Activated CD8-positive, alpha-beta memory T cell treated with anti-CD3 and anti-CD28 coated beads, Interleukin-2, amount 10 ng/mL, durations not matched to agents 7 days and 5 days (primary cell): ENCODE measurements around the gene STAC3. TPM values are rescaled to one million over a fixed set of nuclear protein-coding genes. Genes with fewer than 3 reads are reported as not detected.
"Not testable (repeated sequence)": the region's sequence is repeated elsewhere in the genome, so short reads cannot be mapped to it uniquely, and the experiment has no call there.

Source experiments
- ATAC-seq: fragments of 150-1000 bp; cut with Tn5 transposase; one replicate; pipeline ENCODE4 v1.10.0; 2021; ENCODE audit warnings: moderate library complexity
- CTCF ChIA-PET: fragments of 350-600 bp; sonication (Branson Sonifier 250); formaldehyde crosslinking; loops from one replicate; lab custom pipeline; 2021; ENCODE audit warnings: antibody characterized with exemption; lab: Charles Lee
- DNase-seq: peaks from one replicate; pipeline ENCODE4 v3.0.0-alpha.2; 2020
- H3K27ac Mint-ChIP-seq: one replicate; pipeline ENCODE4 v1.8.0; 2021; ENCODE audit warnings: mild to moderate bottlenecking, mixed read lengths
- H3K27me3 Mint-ChIP-seq: one replicate; pipeline ENCODE4 v1.8.0; 2021; ENCODE audit warnings: mixed read lengths
- H3K36me3 Mint-ChIP-seq: one replicate; pipeline ENCODE4 v1.8.0; 2021; ENCODE audit warnings: mild to moderate bottlenecking, mixed read lengths
- H3K4me1 Mint-ChIP-seq: one replicate; pipeline ENCODE4 v1.8.0; 2021; ENCODE audit warnings: mixed read lengths
- H3K4me3 Mint-ChIP-seq: one replicate; pipeline ENCODE4 v1.8.0; 2021; ENCODE audit warnings: mild to moderate bottlenecking, moderate library complexity, mixed read lengths
- H3K9me3 Mint-ChIP-seq: one replicate; pipeline ENCODE4 v1.8.0; 2022; ENCODE audit warnings: low read depth, mixed read lengths
- total RNA-seq, 2 experiments: library from RNA; stranded (reverse); gene quantifications; one replicate each; pipeline ENCODE4 v1.2.3, GENCODE V29; 2021

Gene STAC3
- total RNA-seq, result 10 to 100 TPM in 1 of 2 experiments, 1 to 10 TPM in 1; 5.4 to 10.0 TPM

DNA sequence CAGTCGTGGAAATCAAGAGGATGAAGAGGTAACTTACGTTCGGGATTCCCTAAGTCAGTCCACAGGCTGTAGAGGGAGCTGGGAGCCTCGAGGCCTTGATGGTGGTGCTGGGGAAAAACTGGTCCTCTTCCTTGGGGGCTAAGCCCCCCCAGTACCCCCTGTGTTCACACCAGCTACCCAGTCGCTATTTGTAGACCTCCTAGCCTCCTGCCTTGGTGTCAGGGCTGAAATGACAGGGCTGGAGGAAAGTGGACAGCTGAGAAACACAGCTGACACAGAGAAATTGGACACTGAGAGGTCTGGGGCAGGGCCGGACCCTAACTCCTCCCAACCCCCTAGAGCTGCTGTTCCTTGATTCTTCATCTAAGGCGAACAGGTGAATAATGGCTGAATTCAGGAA is at the start of gene STAC3:
Gene STAC3 (minus strand): TSS at position 232 of the 400 bp plus-strand sequence. CDS start 1,551 bp downstream, outside the sequence.
- Mint-ChIP-seq H3K4me3 (no peak within 1 kb of the TSS), H3K4me1 (peaks cover 11% of the 10 kb centered on the region), H3K9me3 (no peaks in the 10 kb centered on the region), H3K27me3 (no peaks in the 10 kb centered on the region), H3K36me3 (peaks cover 4% of the 10 kb centered on the region), H3K27ac (no peak within 1 kb of the TSS)
- CTCF ChIA-PET, result interaction anchor here (1.1 to 19.2 kb wide), 5 partner anchors 10 to 38 kb away, joined by 3 to 647 read pairs (median 5); partner anchors contain the start of gene NXPH4
- ATAC-seq (no peak), DNase-seq (no peak)

DNA sequence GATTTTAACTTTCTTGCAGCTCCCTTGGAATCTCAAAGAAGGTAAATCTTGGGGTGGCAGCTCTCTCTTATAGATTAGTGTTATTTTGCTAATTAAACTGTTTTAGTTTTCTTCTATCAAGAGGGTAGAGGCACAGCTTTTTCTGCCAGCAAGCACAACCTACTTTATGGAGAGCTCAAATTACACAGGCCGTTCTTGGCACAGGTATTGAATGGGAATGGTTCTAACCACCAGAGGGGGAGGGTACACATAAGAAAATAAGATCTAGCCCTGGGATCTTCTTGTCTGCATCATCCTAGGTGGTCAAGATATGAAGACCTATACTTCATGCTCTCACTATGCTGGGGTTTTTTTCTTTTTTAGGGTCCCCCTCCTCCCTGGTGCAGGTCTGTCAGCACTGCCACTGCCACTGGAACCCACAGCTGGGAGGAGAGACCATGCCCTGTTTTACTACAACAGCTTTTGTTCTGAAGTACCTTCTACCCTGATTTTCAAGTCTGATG is 48.6 kb upstream of the STAC3 start:
- Mint-ChIP-seq H3K36me3 (peaks cover 21% of the 10 kb centered on the region), H3K9me3 (no peaks in the 10 kb centered on the region), H3K4me3 (no peak overlapping the region), H3K27ac (no peak overlapping the region), H3K4me1 (no peaks in the 10 kb centered on the region), H3K27me3 (no peaks in the 10 kb centered on the region)
- DNase-seq (no peak), ATAC-seq (no peak)
- CTCF ChIA-PET, result interaction anchor here (1.3 to 1.6 kb wide), 3 partner anchors 8 to 153 kb away, joined by 3 to 4 read pairs (median 3); no protein-coding TSS in a partner anchor

DNA sequence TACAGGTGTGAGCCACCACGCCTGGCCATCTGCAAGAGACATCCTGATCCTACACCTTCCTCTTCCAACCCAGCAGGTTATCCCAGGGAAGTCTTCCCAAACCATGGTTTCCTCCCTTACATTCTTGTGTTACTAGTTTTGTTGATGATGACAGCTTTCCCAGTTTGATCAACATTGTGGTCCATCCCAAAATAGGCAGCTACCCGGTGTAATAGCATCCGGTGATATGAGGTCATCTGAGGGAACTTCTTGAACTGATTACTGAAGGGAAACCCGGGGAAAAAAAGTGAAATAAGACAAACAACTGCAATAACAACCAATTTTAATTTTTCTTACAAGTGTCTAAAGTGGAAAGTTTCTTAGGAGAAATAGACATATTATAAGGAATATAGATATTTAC is 45.3 kb upstream of the STAC3 start:
- H3K27me3 Mint-ChIP-seq, result no peaks in the 10 kb centered on the region
- H3K27ac Mint-ChIP-seq, result no peak overlapping the region
- H3K36me3 Mint-ChIP-seq, result peaks cover 21% of the 10 kb centered on the region

DNA sequence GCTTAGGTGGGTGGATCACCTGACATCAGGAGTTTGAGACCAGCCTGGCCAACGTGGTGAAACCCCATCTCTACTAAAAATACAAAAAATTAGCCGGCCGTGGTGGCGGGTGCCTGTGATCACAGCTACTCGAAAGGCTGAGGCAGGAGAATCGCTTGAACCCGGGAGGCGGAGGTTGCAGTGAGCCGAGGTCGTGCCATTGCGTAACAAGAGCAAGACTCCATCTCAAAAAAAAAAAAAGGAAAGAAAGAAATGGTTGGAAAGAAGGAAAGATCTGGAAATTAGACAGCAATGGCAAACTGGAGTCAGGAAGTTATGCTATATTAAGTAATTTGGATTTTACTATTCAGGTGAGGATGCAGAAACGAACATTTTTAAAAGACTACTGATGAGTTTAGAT is 31.1 kb upstream of the STAC3 start:
- H3K27ac Mint-ChIP-seq, ATAC-seq, H3K4me3 Mint-ChIP-seq, CTCF ChIA-PET, DNase-seq, H3K27me3 Mint-ChIP-seq, H3K9me3 Mint-ChIP-seq: not testable (repeated sequence)
- Mint-ChIP-seq H3K4me1 (peaks cover 16% of the 10 kb centered on the region), H3K36me3 (peaks cover 43% of the 10 kb centered on the region)

More for the DNA sequence above, 45.3 kb upstream of the STAC3 start:
- DNase-seq, result no peak
- no peak for ATAC-seq
- H3K4me1 Mint-ChIP-seq, result no peaks in the 10 kb centered on the region
- CTCF ChIA-PET, result no interaction called here
- no peaks in the 10 kb centered on the region for H3K9me3 Mint-ChIP-seq
- H3K4me3 Mint-ChIP-seq, result no peak overlapping the region

DNA sequence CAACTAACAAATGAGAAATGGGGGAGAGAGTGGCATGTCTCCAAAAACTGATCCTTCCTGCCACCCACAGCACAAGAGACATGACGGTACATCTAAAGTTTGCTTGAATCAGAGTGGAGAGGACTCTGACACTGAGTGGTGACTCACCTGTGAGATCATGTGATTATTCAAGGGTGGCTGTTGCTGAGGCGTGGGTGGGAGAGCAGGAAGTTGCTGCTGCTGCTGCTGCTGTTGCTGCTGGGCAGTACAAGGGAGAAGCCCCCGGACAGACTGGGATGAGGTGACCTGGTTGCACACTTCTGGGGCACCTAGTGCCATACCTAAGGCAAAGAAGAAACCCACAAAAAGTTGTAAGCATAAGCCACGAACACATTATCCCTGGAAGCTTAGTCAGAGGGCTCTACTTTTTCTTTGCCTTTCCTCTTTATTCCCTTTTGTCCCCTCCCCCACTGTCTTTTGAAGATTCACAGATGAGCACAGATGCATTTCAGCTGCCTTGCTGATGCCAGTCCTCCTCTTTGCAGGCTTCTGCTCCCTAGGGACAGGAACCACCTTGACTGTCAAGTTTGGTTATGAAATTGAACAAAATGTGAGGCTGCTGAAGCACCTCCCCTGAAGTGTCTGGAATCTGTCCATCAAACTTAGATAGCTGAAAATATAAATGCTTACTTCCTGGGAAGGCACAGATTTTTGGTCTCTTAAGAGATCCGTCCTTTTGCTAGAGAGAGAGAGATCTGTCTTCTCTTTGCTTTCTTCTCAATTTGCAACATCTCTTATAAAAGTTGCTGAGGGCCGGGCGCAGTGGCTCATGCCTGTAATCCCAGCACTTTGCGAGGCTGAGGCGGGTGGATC is 29.4 kb upstream of the STAC3 start:
- peaks cover 17% of the 10 kb centered on the region for H3K4me1 Mint-ChIP-seq
- H3K4me3 Mint-ChIP-seq, result peak overlapping the region; percentile 14
- no peaks in the 10 kb centered on the region for H3K27me3 Mint-ChIP-seq
- no peaks in the 10 kb centered on the region for H3K9me3 Mint-ChIP-seq
- CTCF ChIA-PET, result interaction anchor here (0.6 to 2.4 kb wide), 6 partner anchors 27 to 535 kb away, joined by 3 to 10 read pairs (median 4); no protein-coding TSS in a partner anchor
- DNase-seq (peak; percentile 87), ATAC-seq (peak; percentile 100)
- H3K27ac Mint-ChIP-seq, result peak overlapping the region; percentile 93
- peaks cover 43% of the 10 kb centered on the region for H3K36me3 Mint-ChIP-seq

DNA sequence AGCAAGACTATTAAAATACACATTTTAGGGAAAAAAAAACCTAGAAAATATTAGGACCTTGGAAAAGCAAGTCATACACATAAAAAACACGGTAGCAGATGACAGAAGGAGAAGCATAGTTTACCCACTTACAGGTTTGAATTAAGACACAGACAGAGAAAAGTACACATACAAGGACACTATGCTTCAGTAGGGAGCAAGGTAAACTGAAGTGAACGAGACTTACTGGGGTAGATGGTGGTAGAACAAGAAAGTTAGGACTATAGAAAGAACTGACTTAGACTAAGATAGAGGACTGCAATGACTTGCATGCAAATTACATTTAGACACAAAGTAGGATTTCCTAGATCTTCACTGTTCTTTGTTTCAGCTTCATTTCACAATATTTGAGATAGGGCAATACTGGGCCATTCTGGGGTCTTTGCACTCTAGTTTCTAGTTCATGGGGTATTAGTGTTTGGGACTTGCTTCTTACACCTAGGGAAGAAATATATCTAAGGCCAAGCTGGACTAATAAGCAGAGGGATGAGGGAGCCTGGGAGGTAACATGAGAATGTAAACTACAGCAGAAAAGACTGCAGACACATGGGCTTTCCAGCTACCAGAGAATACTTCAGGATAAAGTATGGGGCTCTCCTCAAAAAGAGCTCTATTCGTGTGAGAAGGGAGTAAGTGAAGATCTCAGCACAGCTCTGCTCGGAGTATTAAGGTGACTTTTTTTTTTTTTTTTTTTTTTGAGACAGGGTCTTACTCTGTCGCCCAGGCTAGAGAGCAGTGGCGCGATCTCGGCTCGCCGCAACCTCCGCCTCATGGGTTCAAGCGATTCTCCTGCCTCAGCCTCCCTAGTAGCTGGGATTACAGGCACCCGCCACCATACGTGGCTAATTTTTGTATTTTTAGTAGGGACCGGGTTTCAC is 27.7 kb upstream of the STAC3 start:
- CTCF ChIA-PET, result interaction anchor here (0.8 to 2.2 kb wide), 6 partner anchors 8 to 36 kb away, joined by 3 to 11 read pairs (median 3); no protein-coding TSS in a partner anchor
- Mint-ChIP-seq H3K27me3 (no peaks in the 10 kb centered on the region), H3K4me1 (peaks cover 17% of the 10 kb centered on the region), H3K27ac (peak overlapping the region; percentile 1), H3K9me3 (no peaks in the 10 kb centered on the region), H3K36me3 (peaks cover 50% of the 10 kb centered on the region), H3K4me3 (no peak overlapping the region)
- no peak for DNase-seq
- no peak for ATAC-seq

DNA sequence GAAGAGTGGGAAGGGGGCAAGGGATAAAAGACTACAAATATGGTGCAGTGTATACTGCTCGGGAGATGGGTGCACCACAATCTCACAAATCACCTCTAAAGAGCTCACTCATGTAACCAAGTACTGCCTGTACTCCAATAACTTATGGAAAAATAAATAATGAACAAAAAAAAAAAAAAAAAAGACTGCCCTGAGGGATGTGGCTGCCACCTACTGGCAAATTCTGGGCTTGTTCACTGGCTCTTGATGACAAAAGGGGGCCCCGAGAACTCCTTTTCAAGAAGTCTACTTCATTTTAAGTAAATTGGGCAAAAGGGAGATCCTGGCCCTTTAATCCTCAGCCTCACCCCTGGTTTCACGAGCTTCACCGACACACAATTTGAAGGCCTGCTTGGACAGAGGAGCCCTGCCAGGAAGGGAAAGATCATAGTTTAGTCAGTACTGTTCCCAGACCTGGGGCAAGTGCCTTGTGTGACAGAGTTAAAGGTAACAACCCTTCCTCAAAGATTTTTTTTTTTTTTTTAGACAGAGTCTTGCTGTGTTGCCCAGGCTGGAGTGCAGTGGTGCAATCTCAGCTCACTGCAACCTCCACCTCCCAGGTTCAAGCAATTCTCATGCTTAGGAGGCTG is 26.1 kb upstream of the STAC3 start:
- DNase-seq (peak; percentile 45), ATAC-seq (no peak)
- Mint-ChIP-seq H3K4me1 (peaks cover 17% of the 10 kb centered on the region), H3K27ac (no peak overlapping the region), H3K4me3 (no peak overlapping the region), H3K36me3 (peaks cover 48% of the 10 kb centered on the region), H3K27me3 (no peaks in the 10 kb centered on the region), H3K9me3 (no peaks in the 10 kb centered on the region)
- CTCF ChIA-PET, result interaction anchor here (0.7 to 2.2 kb wide), 9 partner anchors 9 to 264 kb away, joined by 3 to 11 read pairs (median 4); no protein-coding TSS in a partner anchor

DNA sequence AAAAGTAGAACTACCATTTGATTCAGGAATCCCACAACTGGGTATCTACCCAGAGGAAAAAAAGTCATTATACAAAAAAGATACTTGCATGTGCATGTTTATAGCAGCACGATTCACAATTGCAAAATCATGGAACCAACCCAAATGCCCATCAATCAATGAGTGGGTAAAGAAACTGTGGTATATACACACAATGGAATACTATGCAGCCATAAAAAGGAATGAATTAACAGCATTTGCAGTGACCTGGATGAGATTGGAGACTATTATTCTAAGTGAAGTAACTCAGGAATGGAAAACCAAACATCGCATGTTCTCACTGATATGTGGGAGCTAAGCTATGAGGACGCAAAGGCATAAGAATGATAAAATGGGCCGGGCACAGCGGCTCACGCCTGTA is 25.2 kb upstream of the STAC3 start:
- Mint-ChIP-seq H3K4me1 (peaks cover 17% of the 10 kb centered on the region), H3K36me3 (peaks cover 48% of the 10 kb centered on the region)
- H3K27me3 Mint-ChIP-seq, DNase-seq, ATAC-seq, H3K9me3 Mint-ChIP-seq, H3K27ac Mint-ChIP-seq, H3K4me3 Mint-ChIP-seq: not testable (repeated sequence)
- CTCF ChIA-PET, result interaction anchor here (0.8 to 2.2 kb wide), 4 partner anchors 10 to 180 kb away, joined by 4 to 11 read pairs (median 6); no protein-coding TSS in a partner anchor

DNA sequence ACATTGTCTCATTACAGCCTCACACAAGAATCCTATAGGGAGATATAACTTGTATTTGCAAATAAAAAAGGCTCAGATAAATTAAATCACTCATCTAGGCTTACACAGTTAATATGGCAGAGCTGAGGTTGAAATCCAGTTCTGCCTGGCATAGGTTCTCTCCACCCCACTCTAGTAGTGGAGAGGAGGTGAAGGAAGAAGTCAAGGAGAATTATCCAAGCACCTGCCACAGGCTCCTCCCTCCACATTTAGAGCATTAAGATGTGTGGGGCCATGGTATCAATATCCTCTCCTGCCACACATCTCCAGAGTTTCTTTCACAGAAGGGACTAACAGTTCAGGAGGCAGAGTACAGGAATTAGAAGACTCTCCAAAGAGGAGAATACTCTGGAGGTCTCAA is 22.5 kb upstream of the STAC3 start:
- ATAC-seq (no peak), DNase-seq (no peak)
- CTCF ChIA-PET, result interaction anchor here (1.2 to 3.4 kb wide), 3 partner anchors 31 to 60 kb away, joined by 3 to 13 read pairs (median 3); no protein-coding TSS in a partner anchor
- Mint-ChIP-seq H3K4me1 (peaks cover 2% of the 10 kb centered on the region), H3K27ac (no peak overlapping the region), H3K9me3 (no peaks in the 10 kb centered on the region), H3K36me3 (peaks cover 45% of the 10 kb centered on the region), H3K27me3 (no peaks in the 10 kb centered on the region), H3K4me3 (no peak overlapping the region)

DNA sequence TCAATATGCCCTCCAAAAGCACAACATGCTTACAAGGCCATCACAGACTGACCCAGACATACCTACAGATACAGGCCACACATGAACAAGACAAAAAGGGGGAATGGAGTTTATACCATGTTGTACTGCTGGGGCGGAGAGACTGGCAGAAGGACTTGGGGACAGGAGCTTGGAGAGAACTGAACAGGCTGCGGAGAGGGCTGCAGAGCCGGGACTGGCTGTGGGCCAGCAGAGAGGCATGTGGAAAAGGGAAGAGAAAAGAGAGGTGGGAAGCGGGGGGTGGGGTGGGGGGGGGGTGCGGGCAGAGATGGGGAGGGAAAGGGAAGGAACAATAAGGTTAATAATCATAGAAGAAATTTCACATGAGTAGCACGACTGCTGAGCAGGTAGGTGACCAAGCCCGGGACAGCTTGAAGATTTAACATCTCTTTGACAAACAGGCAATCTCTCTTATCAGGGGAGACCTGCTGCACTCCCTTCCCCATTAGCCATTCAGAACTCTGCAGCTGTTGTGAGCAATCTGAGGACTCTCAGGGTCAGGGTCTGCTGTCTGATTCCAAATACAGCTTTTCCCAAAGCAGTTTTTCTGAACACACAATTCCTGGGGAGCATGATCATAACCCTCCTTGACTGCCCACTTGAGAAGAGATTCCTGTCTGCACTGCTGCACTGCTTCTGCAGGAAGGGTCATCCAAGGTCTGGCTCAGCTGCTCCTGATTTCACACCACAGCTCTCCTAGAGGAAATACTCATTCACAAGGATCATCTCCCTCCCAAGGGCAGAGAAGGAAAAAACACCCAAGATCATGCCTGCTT is 21.6 kb upstream of the STAC3 start:
- no peak overlapping the region for H3K27ac Mint-ChIP-seq
- H3K9me3 Mint-ChIP-seq, result no peaks in the 10 kb centered on the region
- no peaks in the 10 kb centered on the region for H3K27me3 Mint-ChIP-seq
- no peak for DNase-seq
- CTCF ChIA-PET, result interaction anchor here (1.2 to 3.4 kb wide), 3 partner anchors 30 to 60 kb away, joined by 3 to 13 read pairs (median 3); no protein-coding TSS in a partner anchor
- H3K36me3 Mint-ChIP-seq, result peaks cover 44% of the 10 kb centered on the region
- H3K4me1 Mint-ChIP-seq, result peaks cover 7% of the 10 kb centered on the region
- H3K4me3 Mint-ChIP-seq, result no peak overlapping the region
- no peak for ATAC-seq

DNA sequence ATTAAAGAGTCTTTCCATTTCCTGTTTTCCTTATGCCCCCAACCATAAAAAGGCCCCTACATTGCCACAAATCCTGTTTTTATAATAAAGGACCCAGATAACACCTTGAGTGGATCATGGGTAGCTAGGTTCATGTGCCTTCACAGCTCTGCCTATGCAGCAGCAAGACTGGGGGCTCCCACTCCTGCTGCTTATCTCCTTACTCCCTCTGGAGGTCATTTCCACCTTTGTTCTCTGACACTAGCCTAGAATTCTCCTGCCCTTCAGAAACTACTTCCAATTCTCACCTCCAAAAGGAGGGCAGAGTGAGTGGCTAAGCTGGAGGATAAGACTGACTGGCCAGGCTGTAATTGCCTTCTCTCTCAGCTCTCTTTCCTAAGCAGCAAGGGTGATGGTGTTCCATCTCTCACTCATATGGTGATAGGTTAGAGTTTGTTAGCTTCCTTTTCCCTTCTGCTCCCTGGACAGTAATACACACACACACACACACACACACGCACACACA is 20.0 kb upstream of the STAC3 start:
- Mint-ChIP-seq H3K4me1 (peaks cover 7% of the 10 kb centered on the region), H3K27me3 (no peaks in the 10 kb centered on the region), H3K9me3 (no peaks in the 10 kb centered on the region), H3K36me3 (peaks cover 43% of the 10 kb centered on the region), H3K27ac (no peak overlapping the region), H3K4me3 (no peak overlapping the region)
- ATAC-seq (no peak), DNase-seq (no peak)
- CTCF ChIA-PET, result interaction anchor here (1.3 kb wide), 2 partner anchors 32 to 185 kb away, joined by 4 read pairs; no protein-coding TSS in a partner anchor
